HFFc6 (cell line): ENCODE data around the gene GAMT. TPM values are rescaled to one million over a fixed set of nuclear protein-coding genes. Genes with fewer than 3 reads are reported as not detected.

ENCODE experiments used
- DNase-seq: peaks from one replicate; pipeline ENCODE4 v3.0.0-alpha.2; 2018
- H3K27ac Mint-ChIP-seq: 2 replicates; pipeline ENCODE4 v1.8.0; 2020; ENCODE audit warnings: mild to moderate bottlenecking, mixed read lengths
- H3K27me3 Mint-ChIP-seq: 2 replicates; pipeline ENCODE4 v1.8.0; 2021; ENCODE audit warnings: mild to moderate bottlenecking, moderate library complexity, mixed read lengths; ENCODE audit not compliant: insufficient read depth
- H3K36me3 Mint-ChIP-seq: 2 replicates; pipeline ENCODE4 v1.8.0; 2021; ENCODE audit warnings: low read depth, mixed read lengths
- H3K4me1 Mint-ChIP-seq: 2 replicates; pipeline ENCODE4 v1.8.0; 2020; ENCODE audit warnings: low read depth, mixed read lengths
- H3K4me3 Mint-ChIP-seq: 2 replicates; pipeline ENCODE4 v1.8.0; 2020; ENCODE audit warnings: mild to moderate bottlenecking, moderate library complexity, mixed read lengths
- H3K9me3 Mint-ChIP-seq: 2 replicates; pipeline ENCODE4 v1.8.0; 2020; ENCODE audit warnings: mild to moderate bottlenecking, mixed read lengths
- CTCF ChIP-seq: fragments of 200-600 bp; sonication (generic); IDR thresholded peaks from 2 replicates; pipeline ENCODE4 v1.5.0; 2021; ENCODE audit warnings: antibody characterized with exemption, mild to moderate bottlenecking
- total RNA-seq, 6 experiments: library from RNA; stranded (reverse); fragmentation: NEBNext Ultra II Directional; extraction: Animal tissue kit (Norgen Biotek cat#: 25700); gene quantifications; 2 replicates in 1 of 6; 3 replicates in 5 of 6; pipeline ENCODE4 v1.2.3, GENCODE V29; 2021

Gene GAMT
- total RNA-seq, 6 experiments from 2014 or later = 55.2 to 71.3 (median 67.7) TPM

GRCh38 chr19:1350867-1351266 lies 50.5 kb downstream of the GAMT start:
- no peak overlapping the region for H3K4me3 Mint-ChIP-seq
- H3K27me3 Mint-ChIP-seq = peaks cover 4% of the 10 kb centered on the region
- peaks cover 4% of the 10 kb centered on the region for H3K4me1 Mint-ChIP-seq

GRCh38 chr19:1349211-1349610 lies 52.1 kb downstream of the GAMT start:
- H3K4me1 Mint-ChIP-seq = no peaks in the 10 kb centered on the region
- DNase-seq = no peak
- H3K4me3 Mint-ChIP-seq = no peak overlapping the region
- H3K27ac Mint-ChIP-seq = no peak overlapping the region
- no peak for TF ChIP-seq CTCF
- H3K27me3 Mint-ChIP-seq = peaks cover 4% of the 10 kb centered on the region
- H3K36me3 Mint-ChIP-seq = no peaks in the 10 kb centered on the region
- H3K9me3 Mint-ChIP-seq = no peaks in the 10 kb centered on the region

More at GRCh38 chr19:1350867-1351266, 50.5 kb downstream of the GAMT start:
- DNase-seq = no peak
- Mint-ChIP-seq H3K36me3 (no peaks in the 10 kb centered on the region), H3K27ac (no peak overlapping the region), H3K9me3 (no peaks in the 10 kb centered on the region)
- no peak for TF ChIP-seq CTCF

Other genes starting within 250 kb of the GAMT start
- gene SBNO2, start 227.3 kb downstream of the GAMT start, total RNA-seq = 10 to 100 TPM; 33.7 to 49.8 (median 41.5) TPM
- 10 to 100 TPM; 52.9 to 59.1 (median 56.7) TPM for gene STK11, start 195.8 kb downstream of the GAMT start, total RNA-seq
- 10 to 100 TPM in 1 of 6 experiments, 1 to 10 TPM in 5; 7.6 to 12.7 (median 8.6) TPM for gene CBARP, start 163.5 kb downstream of the GAMT start, total RNA-seq
- gene ATP5F1D, start 159.8 kb downstream of the GAMT start, total RNA-seq = 100 to 1,000 TPM; 190 to 243 (median 217) TPM
- gene MIDN, start 153.0 kb downstream of the GAMT start, total RNA-seq = 10 to 100 TPM; 58.4 to 73.3 (median 67.4) TPM
- 100 to 1,000 TPM; 160 to 243 (median 190) TPM for gene CIRBP, start 132.2 kb downstream of the GAMT start, total RNA-seq
- gene FAM174C, start 126.0 kb downstream of the GAMT start, total RNA-seq = 10 to 100 TPM; 54.2 to 77.6 (median 63.8) TPM
- gene EFNA2, start 115.7 kb downstream of the GAMT start, total RNA-seq = not detected
- 100 to 1,000 TPM in 2 of 6 experiments, 10 to 100 TPM in 4; 91.9 to 105 (median 97.6) TPM for gene NDUFS7, start 17.6 kb downstream of the GAMT start, total RNA-seq
- 100 to 1,000 TPM in 4 of 6 experiments, 10 to 100 TPM in 2; 87.2 to 109 (median 103) TPM for gene DAZAP1, start 6.0 kb upstream of the GAMT start, total RNA-seq
- 1,000 to 10,000 TPM; 1,047 to 1,358 (median 1,277) TPM for gene RPS15, start 36.9 kb upstream of the GAMT start, total RNA-seq
- under 1 TPM; 0.18 to 0.47 (median 0.32) TPM for gene APC2, start 48.6 kb upstream of the GAMT start, total RNA-seq
- gene C19orf25, start 77.7 kb upstream of the GAMT start, total RNA-seq = 10 to 100 TPM; 26.7 to 34.8 (median 29.6) TPM
- gene PCSK4, start 88.8 kb upstream of the GAMT start, total RNA-seq = 1 to 10 TPM in 3 of 6 experiments, under 1 TPM in 3; 0.34 to 1.2 (median 0.98) TPM
- gene REEP6, start 89.6 kb upstream of the GAMT start, total RNA-seq = 1 to 10 TPM; 1.7 to 4.6 (median 2.1) TPM
- 10 to 100 TPM; 14.9 to 20.5 (median 16.2) TPM for gene ADAMTSL5, start 111.5 kb upstream of the GAMT start, total RNA-seq
- 1 to 10 TPM in 1 of 6 experiments, under 1 TPM in 5; 0.26 to 1.3 (median 0.70) TPM for gene PLK5, start 122.5 kb upstream of the GAMT start, total RNA-seq
- 10 to 100 TPM; 28.6 to 36.7 (median 31.4) TPM for gene MEX3D, start 166.8 kb upstream of the GAMT start, total RNA-seq
- gene MBD3, start 191.3 kb upstream of the GAMT start, total RNA-seq = 100 to 1,000 TPM in 1 of 6 experiments, 10 to 100 TPM in 5; 75.6 to 104 (median 85.7) TPM
- 100 to 1,000 TPM; 178 to 319 (median 252) TPM for gene UQCR11, start 203.9 kb upstream of the GAMT start, total RNA-seq